Measurements from ENCODE around the gene PTPRK.

DNA sequence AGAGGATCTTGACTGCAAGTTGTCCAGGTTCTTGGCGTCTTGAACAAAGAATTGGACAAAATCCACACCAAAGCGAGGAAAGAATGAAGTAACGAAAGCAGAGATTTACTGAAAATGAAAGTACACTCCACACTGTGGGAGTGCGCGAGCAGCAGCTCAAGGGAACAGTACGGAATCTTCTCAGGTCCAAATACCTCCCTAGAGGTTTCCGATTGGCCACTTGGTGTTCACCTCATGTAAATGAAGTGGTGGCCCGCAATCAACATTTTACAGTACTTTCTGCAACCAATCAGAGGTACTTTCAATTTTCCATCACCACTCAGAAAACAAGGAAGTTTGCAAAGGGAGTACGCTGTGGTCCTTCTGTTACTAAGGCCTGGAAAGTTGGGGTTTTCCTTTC is 122.4 kb downstream of the PTPRK start:
- TF ChIP-seq, protein P1, sequence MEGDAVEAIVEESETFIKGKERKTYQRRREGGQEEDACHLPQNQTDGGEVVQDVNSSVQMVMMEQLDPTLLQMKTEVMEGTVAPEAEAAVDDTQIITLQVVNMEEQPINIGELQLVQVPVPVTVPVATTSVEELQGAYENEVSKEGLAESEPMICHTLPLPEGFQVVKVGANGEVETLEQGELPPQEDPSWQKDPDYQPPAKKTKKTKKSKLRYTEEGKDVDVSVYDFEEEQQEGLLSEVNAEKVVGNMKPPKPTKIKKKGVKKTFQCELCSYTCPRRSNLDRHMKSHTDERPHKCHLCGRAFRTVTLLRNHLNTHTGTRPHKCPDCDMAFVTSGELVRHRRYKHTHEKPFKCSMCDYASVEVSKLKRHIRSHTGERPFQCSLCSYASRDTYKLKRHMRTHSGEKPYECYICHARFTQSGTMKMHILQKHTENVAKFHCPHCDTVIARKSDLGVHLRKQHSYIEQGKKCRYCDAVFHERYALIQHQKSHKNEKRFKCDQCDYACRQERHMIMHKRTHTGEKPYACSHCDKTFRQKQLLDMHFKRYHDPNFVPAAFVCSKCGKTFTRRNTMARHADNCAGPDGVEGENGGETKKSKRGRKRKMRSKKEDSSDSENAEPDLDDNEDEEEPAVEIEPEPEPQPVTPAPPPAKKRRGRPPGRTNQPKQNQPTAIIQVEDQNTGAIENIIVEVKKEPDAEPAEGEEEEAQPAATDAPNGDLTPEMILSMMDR (IDR thresholded peaks at IDR 0.05; ENCODE audit: low read depth, low read length), result no peak
- no peak for TF ChIP-seq EZH2phosphoT487 (IDR thresholded peaks at IDR 0.05; ENCODE audit: low read depth)

All from OCI-LY3 (cell line).